Endothelial cell (in vitro differentiated cells): ENCODE measurements around the gene RNF208. TPM values are rescaled to one million over a fixed set of nuclear protein-coding genes. Genes with fewer than 3 reads are reported as not detected.
"Not testable (repeated sequence)": the region's sequence is repeated elsewhere in the genome, so short reads cannot be mapped to it uniquely, and the experiment has no call there.

ENCODE experiments used
- DNase-seq: peaks from one replicate; pipeline ENCODE4 v3.0.0; 2021; ENCODE audit warnings: low spot score
- H3K27ac Mint-ChIP-seq: one replicate; pipeline ENCODE4 v1.8.0; 2021; ENCODE audit warnings: mixed read lengths, inconsistent platforms; ENCODE audit not compliant: unreplicated experiment
- H3K27me3 Mint-ChIP-seq: one replicate; pipeline ENCODE4 v1.8.0; 2021; ENCODE audit warnings: mild to moderate bottlenecking, moderate library complexity, mixed read lengths, inconsistent platforms; ENCODE audit not compliant: unreplicated experiment
- H3K36me3 Mint-ChIP-seq: one replicate; pipeline ENCODE4 v1.8.0; 2021; ENCODE audit warnings: mild to moderate bottlenecking, low read depth, mixed read lengths, inconsistent platforms; ENCODE audit not compliant: unreplicated experiment
- H3K4me1 Mint-ChIP-seq: one replicate; pipeline ENCODE4 v1.8.0; 2021; ENCODE audit warnings: mild to moderate bottlenecking, mixed read lengths, inconsistent platforms; ENCODE audit not compliant: unreplicated experiment
- H3K4me3 Mint-ChIP-seq: one replicate; pipeline ENCODE4 v1.8.0; 2021; ENCODE audit warnings: mild to moderate bottlenecking, mixed read lengths, inconsistent platforms; ENCODE audit not compliant: unreplicated experiment
- H3K9me3 Mint-ChIP-seq: one replicate; pipeline ENCODE4 v1.8.0; 2021; ENCODE audit warnings: mixed read lengths, inconsistent platforms; ENCODE audit not compliant: unreplicated experiment
- total RNA-seq: library from RNA; stranded (reverse); fragmentation: NEBNext Ultra II Directional; extraction: Animal tissue kit (Norgen Biotek cat#: 25700); gene quantifications from one replicate; pipeline ENCODE4 v1.2.1, GENCODE V29; 2021; ENCODE audit not compliant: unreplicated experiment
- TF ChIP-seq, protein P1 (sequence below): fragments of 200-600 bp; sonication (generic); IDR thresholded peaks from one replicate; pipeline ENCODE4 v1.5.0; 2021; ENCODE audit warnings: antibody characterized with exemption; ENCODE audit not compliant: unreplicated experiment

The RNF208 gene
- total RNA-seq, 1 donor from 2014 or later, result 1.1 TPM

DNA sequence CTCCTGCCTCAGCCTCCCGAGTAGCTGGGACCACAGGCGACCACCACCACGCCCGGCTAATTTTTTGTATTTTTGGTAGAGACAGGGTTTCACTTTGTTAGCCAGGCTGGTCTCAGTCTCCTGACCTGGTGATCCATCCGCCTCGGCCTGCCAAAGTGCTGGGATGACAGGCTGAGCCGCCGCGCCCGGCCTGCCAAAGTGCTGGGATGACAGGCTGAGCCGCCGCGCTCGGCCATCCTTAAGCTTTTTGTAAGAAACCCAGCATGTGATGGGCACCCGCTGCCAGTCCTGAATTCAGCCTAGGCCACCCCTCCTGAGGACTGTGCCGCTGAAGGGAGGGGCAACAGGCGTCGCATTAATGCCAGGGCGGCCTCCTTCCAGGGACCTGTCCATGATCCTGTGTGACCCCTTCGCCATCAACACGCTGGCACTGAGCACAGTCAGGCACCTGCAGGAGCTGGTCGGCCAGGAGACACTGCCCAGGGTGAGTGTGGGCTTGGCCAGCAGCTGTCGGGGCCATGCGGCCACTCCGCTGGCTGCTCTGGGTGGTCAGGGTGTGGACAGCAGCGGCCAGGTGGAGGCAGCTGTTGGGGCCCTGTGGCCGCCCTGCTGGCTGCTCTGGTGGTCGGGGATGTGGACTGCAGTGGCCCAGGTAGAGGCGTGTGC lies 43.6 kb upstream of the RNF208 start:
- no peaks in the 10 kb centered on the region for H3K4me1 Mint-ChIP-seq
- peaks cover 23% of the 10 kb centered on the region for H3K36me3 Mint-ChIP-seq
- peaks cover 5% of the 10 kb centered on the region for H3K27me3 Mint-ChIP-seq
- TF ChIP-seq, protein P1, sequence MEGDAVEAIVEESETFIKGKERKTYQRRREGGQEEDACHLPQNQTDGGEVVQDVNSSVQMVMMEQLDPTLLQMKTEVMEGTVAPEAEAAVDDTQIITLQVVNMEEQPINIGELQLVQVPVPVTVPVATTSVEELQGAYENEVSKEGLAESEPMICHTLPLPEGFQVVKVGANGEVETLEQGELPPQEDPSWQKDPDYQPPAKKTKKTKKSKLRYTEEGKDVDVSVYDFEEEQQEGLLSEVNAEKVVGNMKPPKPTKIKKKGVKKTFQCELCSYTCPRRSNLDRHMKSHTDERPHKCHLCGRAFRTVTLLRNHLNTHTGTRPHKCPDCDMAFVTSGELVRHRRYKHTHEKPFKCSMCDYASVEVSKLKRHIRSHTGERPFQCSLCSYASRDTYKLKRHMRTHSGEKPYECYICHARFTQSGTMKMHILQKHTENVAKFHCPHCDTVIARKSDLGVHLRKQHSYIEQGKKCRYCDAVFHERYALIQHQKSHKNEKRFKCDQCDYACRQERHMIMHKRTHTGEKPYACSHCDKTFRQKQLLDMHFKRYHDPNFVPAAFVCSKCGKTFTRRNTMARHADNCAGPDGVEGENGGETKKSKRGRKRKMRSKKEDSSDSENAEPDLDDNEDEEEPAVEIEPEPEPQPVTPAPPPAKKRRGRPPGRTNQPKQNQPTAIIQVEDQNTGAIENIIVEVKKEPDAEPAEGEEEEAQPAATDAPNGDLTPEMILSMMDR, result no peak
- no peak for DNase-seq
- H3K27ac Mint-ChIP-seq, result no peak overlapping the region
- H3K9me3 Mint-ChIP-seq, result no peaks in the 10 kb centered on the region
- no peak overlapping the region for H3K4me3 Mint-ChIP-seq

DNA sequence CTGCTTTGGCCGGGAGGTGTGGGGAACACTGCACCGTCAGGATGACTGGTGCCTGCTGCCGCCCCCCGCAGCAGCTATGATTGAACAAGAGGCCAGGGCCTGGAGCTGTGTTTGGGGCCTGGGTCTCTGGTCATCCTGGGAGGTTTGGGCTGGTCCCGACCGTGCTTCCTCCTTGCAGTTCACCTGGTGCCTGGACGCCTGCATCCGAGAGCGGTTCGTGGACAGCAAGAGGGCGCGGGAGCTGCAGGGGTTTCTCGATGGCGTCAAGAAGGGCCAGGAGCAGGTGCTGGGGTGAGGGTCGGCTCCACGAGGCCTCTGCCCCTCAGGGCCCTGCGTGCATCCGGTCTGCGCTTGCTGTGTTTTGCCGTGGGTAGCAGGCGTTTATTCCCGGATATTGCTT lies 42.0 kb upstream of the RNF208 start:
- Mint-ChIP-seq H3K9me3 (no peaks in the 10 kb centered on the region), H3K4me3 (no peak overlapping the region), H3K27me3 (peaks cover 5% of the 10 kb centered on the region)

DNA sequence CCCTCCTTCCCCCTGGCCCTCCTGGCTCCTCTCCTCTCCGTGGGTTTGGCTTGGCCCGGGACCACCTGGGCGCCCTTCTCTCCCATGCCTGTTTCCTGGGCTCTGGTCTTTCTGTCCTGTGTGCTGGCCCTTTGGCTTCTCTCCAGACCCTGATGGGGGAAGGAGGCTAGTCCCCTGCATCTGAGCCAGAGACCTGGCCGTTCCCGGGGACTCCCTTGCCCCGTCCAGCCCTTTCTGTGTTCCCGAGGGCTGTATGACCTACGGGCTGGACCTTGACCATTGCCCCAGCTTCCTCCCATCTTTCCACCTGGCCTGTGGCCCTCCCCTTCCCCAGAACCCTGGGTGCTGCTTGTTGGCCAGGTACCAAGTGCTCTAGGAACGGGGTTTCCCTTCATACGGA lies 41.5 kb upstream of the RNF208 start:
- H3K27ac Mint-ChIP-seq, result no peak overlapping the region
- no peak overlapping the region for H3K4me3 Mint-ChIP-seq
- no peak for DNase-seq
- H3K9me3 Mint-ChIP-seq, result no peaks in the 10 kb centered on the region
- peaks cover 5% of the 10 kb centered on the region for H3K27me3 Mint-ChIP-seq
- no peaks in the 10 kb centered on the region for H3K4me1 Mint-ChIP-seq
- peaks cover 9% of the 10 kb centered on the region for H3K36me3 Mint-ChIP-seq
- TF ChIP-seq, protein P1, result no peak

More for the DNA sequence above, 42.0 kb upstream of the RNF208 start:
- Mint-ChIP-seq H3K4me1 (no peaks in the 10 kb centered on the region), H3K27ac (no peak overlapping the region), H3K36me3 (peaks cover 13% of the 10 kb centered on the region)
- TF ChIP-seq, protein P1, result no peak
- no peak for DNase-seq

DNA sequence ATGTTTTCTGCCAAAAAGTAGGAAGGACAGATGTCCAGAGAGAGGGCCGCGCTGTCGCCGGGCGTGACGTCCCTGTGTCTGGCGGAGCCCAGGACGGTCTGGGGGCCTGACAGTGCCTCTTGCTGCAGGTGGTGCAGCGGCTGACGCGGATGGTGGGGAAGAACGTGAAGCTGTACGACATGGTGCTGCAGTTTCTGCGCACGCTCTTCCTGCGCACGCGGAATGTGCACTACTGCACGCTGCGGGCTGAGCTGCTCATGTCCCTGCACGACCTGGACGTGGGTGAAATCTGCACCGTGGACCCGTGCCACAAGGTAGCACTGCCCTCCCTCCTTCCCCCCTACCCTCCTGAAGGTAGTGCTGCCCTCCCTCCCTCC lies 40.9 kb upstream of the RNF208 start:
- Mint-ChIP-seq H3K4me3 (no peak overlapping the region), H3K27me3 (peaks cover 2% of the 10 kb centered on the region), H3K27ac (no peak overlapping the region), H3K4me1 (no peaks in the 10 kb centered on the region), H3K9me3 (no peaks in the 10 kb centered on the region), H3K36me3 (peaks cover 4% of the 10 kb centered on the region)
- no peak for DNase-seq
- TF ChIP-seq, protein P1, result no peak

DNA sequence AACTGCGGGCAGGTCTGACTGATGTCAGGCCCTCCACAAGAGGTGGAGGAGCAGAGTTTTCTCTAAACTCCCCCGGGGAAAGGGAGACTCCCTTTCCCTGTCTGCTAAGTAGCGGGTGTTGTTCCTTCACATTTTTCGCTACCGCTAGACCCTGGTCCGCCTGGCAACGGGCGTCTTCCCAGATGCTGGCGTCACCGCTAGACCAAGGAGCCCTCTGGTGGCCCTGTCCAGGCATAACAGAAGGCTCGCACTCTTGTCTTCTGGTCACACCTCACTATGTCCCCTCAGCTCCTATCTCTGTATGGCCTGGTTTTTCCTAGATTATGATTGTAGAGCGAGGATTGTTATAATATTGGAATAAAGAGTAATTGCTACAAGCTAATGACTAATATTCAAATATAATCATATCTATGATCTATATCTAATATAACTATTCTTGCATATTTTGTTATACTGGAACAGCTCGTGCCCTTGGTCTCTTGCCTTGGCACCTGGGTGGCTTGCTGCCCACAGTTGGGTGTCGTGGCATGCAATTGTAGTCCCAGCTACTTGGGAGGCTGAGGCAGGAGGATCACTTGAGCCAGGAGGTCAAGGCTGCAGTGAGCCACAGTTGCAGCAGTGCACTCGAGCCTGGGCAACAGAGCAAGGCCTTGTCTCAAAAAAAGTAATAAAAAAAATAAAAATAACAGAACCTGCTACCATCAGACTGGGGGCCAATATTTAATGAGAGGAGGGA lies 40.3 kb upstream of the RNF208 start:
- H3K4me1 Mint-ChIP-seq, H3K9me3 Mint-ChIP-seq, H3K36me3 Mint-ChIP-seq, H3K27ac Mint-ChIP-seq, DNase-seq, H3K4me3 Mint-ChIP-seq, H3K27me3 Mint-ChIP-seq: not testable (repeated sequence)
- TF ChIP-seq, protein P1, result peak; percentile 54
